ENCODE measurements around the gene GDNF. TPM values are rescaled to one million over a fixed set of nuclear protein-coding genes. Genes with fewer than 3 reads are reported as not detected.
"Not testable (repeated sequence)": the region's sequence is repeated elsewhere in the genome, so short reads cannot be mapped to it uniquely, and the experiment has no call there.

Gene GDNF
- total RNA-seq = not detected

- DNase-seq = no peak
These were observed at the start of gene GDNF for GRCh38 chr5:37839407-37840052. GDNF (minus strand) TSS chr5:37840041; CDS start chr5:37834796, 5,245 bp downstream.

- no peak for DNase-seq
These were observed 48.6 kb upstream of the GDNF start for GRCh38 chr5:37888476-37888875.

- no peak for DNase-seq
These were observed 46.5 kb upstream of the GDNF start for GRCh38 chr5:37886242-37886905.

- DNase-seq = no peak
These were observed 42.8 kb upstream of the GDNF start for GRCh38 chr5:37882636-37883035.

GRCh38 chr5:37881359-37881758 is 41.5 kb upstream of the GDNF start:
- DNase-seq = no peak

- DNase-seq = no peak
These were observed 37.1 kb upstream of the GDNF start for GRCh38 chr5:37876943-37877342.

GRCh38 chr5:37876245-37876644 is 36.4 kb upstream of the GDNF start:
- no peak for DNase-seq

- DNase-seq = no peak
These were observed 35.4 kb upstream of the GDNF start for GRCh38 chr5:37875051-37875787.

GRCh38 chr5:37873988-37874387 is 34.1 kb upstream of the GDNF start:
- DNase-seq = no peak

- DNase-seq = no peak
These were observed 31.4 kb upstream of the GDNF start for GRCh38 chr5:37871023-37871815.

- DNase-seq = no peak
These were observed 29.4 kb upstream of the GDNF start for GRCh38 chr5:37869216-37869615.

GRCh38 chr5:37867654-37868053 is 27.8 kb upstream of the GDNF start:
- DNase-seq = no peak

GRCh38 chr5:37862907-37863306 is 23.1 kb upstream of the GDNF start:
- not testable (repeated sequence) for DNase-seq

GRCh38 chr5:37860206-37860605 is 20.4 kb upstream of the GDNF start:
- no peak for DNase-seq

GRCh38 chr5:37859805-37860204 is 20.0 kb upstream of the GDNF start:
- no peak for DNase-seq

- no peak for DNase-seq
These were observed 18.4 kb upstream of the GDNF start for GRCh38 chr5:37858250-37858649.

- DNase-seq = no peak
These were observed 17.9 kb upstream of the GDNF start for GRCh38 chr5:37857696-37858095.

GRCh38 chr5:37855438-37855837 is 15.6 kb upstream of the GDNF start:
- no peak for DNase-seq

GRCh38 chr5:37851305-37851704 is 11.5 kb upstream of the GDNF start:
- no peak for DNase-seq

GRCh38 chr5:37850226-37850865 is 10.5 kb upstream of the GDNF start:
- DNase-seq = no peak

GRCh38 chr5:37849641-37850040 is 9.8 kb upstream of the GDNF start:
- DNase-seq = no peak

GRCh38 chr5:37847978-37848425 is 8.2 kb upstream of the GDNF start:
- DNase-seq = no peak
